Fibroblast of skin of left biceps (primary cell): ENCODE results near the gene ARHGAP15.

ENCODE experiments used
- DNase-seq, 2 experiments: peaks; one replicate each; pipeline ENCODE4 v3.0.0-alpha.2; 2013; ENCODE audit warnings: low read depth in 2 of 2

Gene ARHGAP15

GRCh38 chr2:143262389-143262788 lies 133.2 kb downstream of the ARHGAP15 start:
- no peak for DNase-seq

GRCh38 chr2:143263066-143263625 lies 133.9 kb downstream of the ARHGAP15 start:
- DNase-seq = no peak

- DNase-seq = peak; percentile 45 to 48
Measured at GRCh38 chr2:143264851-143265250, 135.6 kb downstream of the ARHGAP15 start.

- DNase-seq = no peak
Measured at GRCh38 chr2:143279672-143280071, 150.5 kb downstream of the ARHGAP15 start.

GRCh38 chr2:143280097-143280757 lies 151.0 kb downstream of the ARHGAP15 start:
- DNase-seq = no peak

- DNase-seq = no peak
Measured at GRCh38 chr2:143282684-143283083, 153.5 kb downstream of the ARHGAP15 start.

GRCh38 chr2:143284087-143284675 lies 155.0 kb downstream of the ARHGAP15 start:
- peak in 1 of 2 experiments; percentile 5 for DNase-seq

- DNase-seq = no peak
Measured at GRCh38 chr2:143289025-143289424, 159.8 kb downstream of the ARHGAP15 start.

- no peak for DNase-seq
Measured at GRCh38 chr2:143290221-143290620, 161.0 kb downstream of the ARHGAP15 start.

- DNase-seq = no peak
Measured at GRCh38 chr2:143294068-143294467, 164.8 kb downstream of the ARHGAP15 start.

GRCh38 chr2:143296089-143296488 lies 166.9 kb downstream of the ARHGAP15 start:
- no peak for DNase-seq

GRCh38 chr2:143297182-143297581 lies 168.0 kb downstream of the ARHGAP15 start:
- no peak for DNase-seq

- DNase-seq = no peak
Measured at GRCh38 chr2:143300536-143300935, 171.3 kb downstream of the ARHGAP15 start.

- no peak for DNase-seq
Measured at GRCh38 chr2:143311426-143311825, 182.2 kb downstream of the ARHGAP15 start.

- no peak for DNase-seq
Measured at GRCh38 chr2:143312441-143312840, 183.2 kb downstream of the ARHGAP15 start.

GRCh38 chr2:143313861-143314260 lies 184.6 kb downstream of the ARHGAP15 start:
- no peak for DNase-seq

GRCh38 chr2:143321994-143322393 lies 192.8 kb downstream of the ARHGAP15 start:
- no peak for DNase-seq

- no peak for DNase-seq
Measured at GRCh38 chr2:143329288-143329687, 200.1 kb downstream of the ARHGAP15 start.

- no peak for DNase-seq
Measured at GRCh38 chr2:143333168-143333791, 204.1 kb downstream of the ARHGAP15 start.

- no peak for DNase-seq
Measured at GRCh38 chr2:143333847-143334246, 204.6 kb downstream of the ARHGAP15 start.

GRCh38 chr2:143334837-143335236 lies 205.6 kb downstream of the ARHGAP15 start:
- DNase-seq = no peak

GRCh38 chr2:143336719-143337210 lies 207.5 kb downstream of the ARHGAP15 start:
- no peak for DNase-seq

GRCh38 chr2:143341478-143341877 lies 212.3 kb downstream of the ARHGAP15 start:
- DNase-seq = no peak
